Measurements from ENCODE around the gene IFI30.

DNA sequence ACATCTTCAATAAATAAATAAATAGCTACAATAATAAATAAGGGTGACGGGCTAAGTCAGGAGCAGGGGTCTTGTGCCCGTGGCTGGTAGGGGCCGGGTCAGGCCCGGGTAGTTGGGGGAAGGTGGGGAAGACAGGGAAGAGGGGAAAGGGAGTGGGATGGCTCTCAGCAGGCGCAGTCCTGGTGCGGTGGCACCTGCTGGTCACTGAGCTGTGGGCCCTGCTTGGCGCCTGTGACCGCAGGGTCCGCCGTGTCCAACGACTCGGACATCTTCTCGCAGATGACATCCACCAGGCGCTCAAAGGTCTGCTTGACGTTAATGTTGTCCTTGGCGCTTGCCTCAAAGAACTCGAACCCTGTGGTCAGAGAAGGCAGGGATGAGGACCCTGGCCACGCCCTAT is 23.7 kb downstream of the IFI30 start:
- TF ChIP-seq, protein P1, sequence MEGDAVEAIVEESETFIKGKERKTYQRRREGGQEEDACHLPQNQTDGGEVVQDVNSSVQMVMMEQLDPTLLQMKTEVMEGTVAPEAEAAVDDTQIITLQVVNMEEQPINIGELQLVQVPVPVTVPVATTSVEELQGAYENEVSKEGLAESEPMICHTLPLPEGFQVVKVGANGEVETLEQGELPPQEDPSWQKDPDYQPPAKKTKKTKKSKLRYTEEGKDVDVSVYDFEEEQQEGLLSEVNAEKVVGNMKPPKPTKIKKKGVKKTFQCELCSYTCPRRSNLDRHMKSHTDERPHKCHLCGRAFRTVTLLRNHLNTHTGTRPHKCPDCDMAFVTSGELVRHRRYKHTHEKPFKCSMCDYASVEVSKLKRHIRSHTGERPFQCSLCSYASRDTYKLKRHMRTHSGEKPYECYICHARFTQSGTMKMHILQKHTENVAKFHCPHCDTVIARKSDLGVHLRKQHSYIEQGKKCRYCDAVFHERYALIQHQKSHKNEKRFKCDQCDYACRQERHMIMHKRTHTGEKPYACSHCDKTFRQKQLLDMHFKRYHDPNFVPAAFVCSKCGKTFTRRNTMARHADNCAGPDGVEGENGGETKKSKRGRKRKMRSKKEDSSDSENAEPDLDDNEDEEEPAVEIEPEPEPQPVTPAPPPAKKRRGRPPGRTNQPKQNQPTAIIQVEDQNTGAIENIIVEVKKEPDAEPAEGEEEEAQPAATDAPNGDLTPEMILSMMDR (IDR thresholded peaks at IDR 0.05), result no peak
- no peak for TF ChIP-seq ZNF138 (CRISPR knock-in tag; conservative IDR thresholded peaks at IDR 0.05)
- TF ChIP-seq ZNF121 (CRISPR knock-in tag; IDR thresholded peaks at IDR 0.05), result no peak
- no peak for TF ChIP-seq ZNF263 (CRISPR knock-in tag; IDR thresholded peaks at IDR 0.05; ENCODE audit: low read depth)
- no peak for TF ChIP-seq JUN (CRISPR knock-in tag; IDR thresholded peaks at IDR 0.05)
- no peak for TF ChIP-seq ZNF219 (CRISPR knock-in tag; IDR thresholded peaks at IDR 0.05; ENCODE audit: borderline replicate concordance)
- TF ChIP-seq, protein P2, sequence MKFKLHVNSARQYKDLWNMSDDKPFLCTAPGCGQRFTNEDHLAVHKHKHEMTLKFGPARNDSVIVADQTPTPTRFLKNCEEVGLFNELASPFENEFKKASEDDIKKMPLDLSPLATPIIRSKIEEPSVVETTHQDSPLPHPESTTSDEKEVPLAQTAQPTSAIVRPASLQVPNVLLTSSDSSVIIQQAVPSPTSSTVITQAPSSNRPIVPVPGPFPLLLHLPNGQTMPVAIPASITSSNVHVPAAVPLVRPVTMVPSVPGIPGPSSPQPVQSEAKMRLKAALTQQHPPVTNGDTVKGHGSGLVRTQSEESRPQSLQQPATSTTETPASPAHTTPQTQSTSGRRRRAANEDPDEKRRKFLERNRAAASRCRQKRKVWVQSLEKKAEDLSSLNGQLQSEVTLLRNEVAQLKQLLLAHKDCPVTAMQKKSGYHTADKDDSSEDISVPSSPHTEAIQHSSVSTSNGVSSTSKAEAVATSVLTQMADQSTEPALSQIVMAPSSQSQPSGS (CRISPR knock-in tag; IDR thresholded peaks at IDR 0.05; ENCODE audit: borderline replicate concordance, low read depth), result no peak
- no peak for TF ChIP-seq ESRRA (CRISPR knock-in tag; IDR thresholded peaks at IDR 0.05; ENCODE audit: borderline replicate concordance)
- TF ChIP-seq, protein P3, sequence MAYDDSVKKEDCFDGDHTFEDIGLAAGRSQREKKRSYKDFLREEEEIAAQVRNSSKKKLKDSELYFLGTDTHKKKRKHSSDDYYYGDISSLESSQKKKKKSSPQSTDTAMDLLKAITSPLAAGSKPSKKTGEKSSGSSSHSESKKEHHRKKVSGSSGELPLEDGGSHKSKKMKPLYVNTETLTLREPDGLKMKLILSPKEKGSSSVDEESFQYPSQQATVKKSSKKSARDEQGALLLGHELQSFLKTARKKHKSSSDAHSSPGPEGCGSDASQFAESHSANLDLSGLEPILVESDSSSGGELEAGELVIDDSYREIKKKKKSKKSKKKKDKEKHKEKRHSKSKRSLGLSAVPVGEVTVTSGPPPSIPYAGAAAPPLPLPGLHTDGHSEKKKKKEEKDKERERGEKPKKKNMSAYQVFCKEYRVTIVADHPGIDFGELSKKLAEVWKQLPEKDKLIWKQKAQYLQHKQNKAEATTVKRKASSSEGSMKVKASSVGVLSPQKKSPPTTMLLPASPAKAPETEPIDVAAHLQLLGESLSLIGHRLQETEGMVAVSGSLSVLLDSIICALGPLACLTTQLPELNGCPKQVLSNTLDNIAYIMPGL (CRISPR knock-in tag; IDR thresholded peaks at IDR 0.05), result no peak

All from WTC11 (cell line).